Measurements from ENCODE around the gene TMEM174.

Gene TMEM174

GRCh38 chr5:73221726-73222125 is 48.7 kb downstream of the TMEM174 start:
- Histone ChIP-seq H3K79me2 (ENCODE audit: insufficient read depth, low read length) (no peaks in the 10 kb centered on the region), H3K9ac (ENCODE audit: low read depth, low read length) (no peak overlapping the region), H3K27me3 (ENCODE audit: insufficient read depth, low read length, poor library complexity) (peaks cover 29% of the 10 kb centered on the region), H3K36me3 (ENCODE audit: insufficient read depth, low read length) (no peaks in the 10 kb centered on the region), H3K4me1 (ENCODE audit: insufficient read depth, low read length) (no peaks in the 10 kb centered on the region), H3K4me2 (ENCODE audit: insufficient read depth, low read length) (no peak overlapping the region), H3K27ac (ENCODE audit: low read length) (no peak overlapping the region), H2AFZ (ENCODE audit: low read depth, low read length) (no peak overlapping the region), H4K20me1 (ENCODE audit: insufficient read depth, low read length) (no peaks in the 10 kb centered on the region), H3K9me3 (ENCODE audit: insufficient read depth, low read length, severe bottlenecking) (no peaks in the 10 kb centered on the region), H3K4me3 (ENCODE audit: low read depth in 1 of 2, low read length in 2 of 2) (no peak overlapping the region)
- ATAC-seq (ENCODE audit: insufficient read depth, low read depth) = no peak
- TF ChIP-seq CTCF (IDR thresholded peaks at IDR 0.05; ENCODE audit: borderline replicate concordance, extremely low read depth, low read length, poor library complexity, severe bottlenecking) (no peak), EZH2 (IDR thresholded peaks at IDR 0.05; ENCODE audit: borderline replicate concordance, low read depth, low read length, severe bottlenecking) (no peak)
- no peak for DNase-seq

- DNase-seq = no peak
- Histone ChIP-seq H4K20me1 (ENCODE audit: insufficient read depth, low read length) (no peaks in the 10 kb centered on the region), H3K4me1 (ENCODE audit: insufficient read depth, low read length) (no peaks in the 10 kb centered on the region), H3K9me3 (ENCODE audit: insufficient read depth, low read length, severe bottlenecking) (no peaks in the 10 kb centered on the region), H3K27me3 (ENCODE audit: insufficient read depth, low read length, poor library complexity) (peaks cover 29% of the 10 kb centered on the region), H3K4me3 (ENCODE audit: low read depth in 1 of 2, low read length in 2 of 2) (no peak overlapping the region), H3K36me3 (ENCODE audit: insufficient read depth, low read length) (no peaks in the 10 kb centered on the region), H2AFZ (ENCODE audit: low read depth, low read length) (no peak overlapping the region), H3K79me2 (ENCODE audit: insufficient read depth, low read length) (no peaks in the 10 kb centered on the region), H3K4me2 (ENCODE audit: insufficient read depth, low read length) (no peak overlapping the region), H3K27ac (ENCODE audit: low read length) (no peak overlapping the region), H3K9ac (ENCODE audit: low read depth, low read length) (no peak overlapping the region)
- ATAC-seq (ENCODE audit: insufficient read depth, low read depth) = no peak
- TF ChIP-seq CTCF (IDR thresholded peaks at IDR 0.05; ENCODE audit: borderline replicate concordance, extremely low read depth, low read length, poor library complexity, severe bottlenecking) = no peak
- TF ChIP-seq EZH2 (IDR thresholded peaks at IDR 0.05; ENCODE audit: borderline replicate concordance, low read depth, low read length, severe bottlenecking) = no peak
Observed at GRCh38 chr5:73222173-73222572, 49.2 kb downstream of the TMEM174 start.

Measured in DND-41 (cell line).